ENCODE data around the gene PLA2G4E.

DNA sequence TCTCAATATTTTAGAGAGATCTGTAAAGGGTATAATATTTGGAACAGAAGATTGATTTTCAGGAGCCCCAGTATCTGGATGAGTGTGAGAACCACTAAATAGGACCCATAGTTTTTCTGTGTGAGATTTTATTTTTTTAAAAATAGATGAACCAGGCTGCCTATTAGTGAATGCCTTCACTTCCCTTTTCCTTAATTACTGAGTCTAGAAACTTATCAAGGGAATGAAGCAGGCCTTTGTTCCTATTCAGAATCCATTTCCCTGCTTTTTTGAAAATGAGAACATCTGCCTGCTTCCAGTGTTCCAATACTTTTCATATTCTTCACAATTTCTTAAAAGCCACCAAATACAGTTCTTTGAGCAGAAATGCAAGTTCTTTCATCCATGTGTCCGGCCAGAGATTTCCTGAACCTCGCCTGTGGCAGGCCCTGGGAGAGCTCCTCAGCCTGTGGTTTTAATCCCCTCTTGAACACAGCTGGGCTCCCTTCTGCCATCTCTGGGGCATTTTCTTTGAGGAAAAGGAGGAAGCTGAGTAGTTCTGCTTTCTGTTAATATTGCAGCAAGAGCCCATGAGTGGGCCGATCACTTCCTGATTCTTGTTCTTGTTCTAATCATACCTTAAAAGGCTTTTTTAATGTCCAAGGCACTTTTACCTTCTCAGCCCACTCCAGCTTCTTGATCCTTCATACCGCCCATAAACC lies 53.2 kb downstream of the PLA2G4E start:
- TF ChIP-seq POLR2AphosphoS5 (IDR thresholded peaks at IDR 0.05; ENCODE audit: low read depth, low read length) (peak; percentile 53; the same call in 1 of the 2 replicates), POLR2A (IDR thresholded peaks at IDR 0.05; ENCODE audit: low read depth, low read length) (peak; percentile 69)
